HG02759 (cell line): ENCODE measurements around the gene GRM7.

Experiments used
- ATAC-seq: cut with Tn5 transposase; IDR thresholded peaks from one replicate; pipeline ENCODE4 v1.9.1; 2021; ENCODE audit warnings: mild to moderate bottlenecking, moderate library complexity; ENCODE audit not compliant: unreplicated experiment

Gene GRM7

DNA sequence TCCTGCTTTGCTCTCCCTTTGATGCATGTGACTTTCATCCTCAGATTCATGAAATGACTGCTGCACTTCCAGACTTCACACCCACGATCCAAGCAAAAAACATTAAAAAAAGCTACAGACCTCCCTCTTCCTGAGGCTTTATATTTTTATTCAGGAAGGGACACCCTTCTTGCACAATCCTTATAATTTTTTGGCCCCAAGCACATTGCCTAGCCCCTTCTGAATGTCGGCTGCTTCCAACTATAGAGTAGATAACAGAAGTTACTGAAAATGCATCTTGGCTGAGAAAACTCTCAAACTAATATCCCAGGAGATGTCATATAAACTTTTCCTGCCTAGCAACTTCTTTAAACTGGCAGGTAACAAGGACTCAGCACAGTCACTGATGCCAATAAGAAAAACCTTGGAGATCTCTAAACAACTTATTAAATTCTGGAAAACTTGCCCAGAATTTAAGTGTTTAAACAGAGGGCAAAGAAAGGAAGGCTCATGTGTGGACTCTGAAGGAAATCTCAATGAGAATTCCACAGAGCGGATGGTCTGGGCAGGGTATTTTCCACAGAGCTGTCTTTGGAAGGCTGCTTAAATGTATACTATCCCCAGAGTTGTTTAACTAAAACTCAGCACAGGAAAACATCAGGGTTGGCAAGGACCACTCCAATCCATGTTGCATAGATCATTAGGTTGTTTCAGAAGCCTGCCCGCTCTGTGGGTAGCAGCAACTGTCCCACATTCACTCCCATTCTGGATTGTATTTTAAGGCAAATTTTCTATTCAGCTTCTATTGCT is 893.9 kb downstream of the GRM7 start:
- ATAC-seq = no peak

DNA sequence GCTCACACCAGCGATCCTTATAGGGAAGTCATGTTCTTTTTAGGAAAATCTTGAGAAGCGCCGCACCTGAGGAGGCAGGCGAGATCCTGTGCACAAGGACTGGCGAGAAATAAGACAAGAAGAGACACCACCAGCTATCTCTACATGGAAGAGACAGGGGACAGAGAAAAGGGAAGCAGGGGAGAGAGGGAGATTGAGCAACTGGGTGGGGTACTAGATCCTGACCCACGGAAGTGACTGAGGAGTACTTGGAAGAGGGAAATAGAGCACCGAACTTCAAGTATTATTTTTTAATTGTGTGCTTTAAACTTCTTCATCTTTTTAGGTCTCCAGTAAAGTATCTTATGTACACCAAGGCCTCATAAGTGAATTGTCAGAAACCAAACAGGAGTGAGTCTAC is 898.7 kb downstream of the GRM7 start:
- ATAC-seq = no peak

DNA sequence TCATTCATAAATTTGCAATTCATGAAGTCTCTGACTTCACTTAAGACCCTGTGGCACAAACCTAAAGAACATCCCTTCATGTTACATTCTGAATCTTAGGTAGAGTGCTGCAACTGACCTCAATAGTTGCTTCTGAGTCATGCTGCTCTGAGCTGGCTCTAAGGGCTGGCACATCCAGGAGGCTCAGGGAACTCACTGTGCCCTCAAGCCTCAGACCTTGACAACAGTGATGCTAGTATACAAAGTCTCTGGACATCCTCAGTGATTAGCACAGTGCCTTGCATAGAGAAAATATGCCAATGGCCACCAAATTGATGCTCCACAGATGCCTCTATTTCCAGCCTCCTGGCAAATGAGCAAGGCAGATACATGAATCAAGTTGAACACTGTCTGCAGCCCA is 899.8 kb downstream of the GRM7 start:
- ATAC-seq = no peak

DNA sequence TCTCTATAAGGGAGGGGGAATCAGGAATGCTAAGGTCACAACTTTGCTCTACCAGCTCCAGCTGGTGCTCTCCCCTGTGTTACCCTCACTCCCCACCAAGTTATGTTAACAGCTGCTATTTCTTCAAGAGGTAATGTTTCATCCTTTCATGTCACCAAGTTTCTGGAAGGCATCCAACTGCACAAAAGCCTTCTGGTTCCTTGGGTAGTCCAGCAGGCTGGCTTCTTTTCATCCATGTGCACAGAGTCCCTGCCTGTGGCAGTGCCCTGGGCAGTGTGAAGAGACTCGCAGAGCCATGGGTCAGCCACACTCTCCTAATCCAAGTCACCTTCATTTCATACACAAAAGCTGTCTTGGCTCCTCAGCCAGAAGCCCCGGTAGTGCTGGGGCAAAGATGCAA is 903.2 kb downstream of the GRM7 start:
- no peak for ATAC-seq

DNA sequence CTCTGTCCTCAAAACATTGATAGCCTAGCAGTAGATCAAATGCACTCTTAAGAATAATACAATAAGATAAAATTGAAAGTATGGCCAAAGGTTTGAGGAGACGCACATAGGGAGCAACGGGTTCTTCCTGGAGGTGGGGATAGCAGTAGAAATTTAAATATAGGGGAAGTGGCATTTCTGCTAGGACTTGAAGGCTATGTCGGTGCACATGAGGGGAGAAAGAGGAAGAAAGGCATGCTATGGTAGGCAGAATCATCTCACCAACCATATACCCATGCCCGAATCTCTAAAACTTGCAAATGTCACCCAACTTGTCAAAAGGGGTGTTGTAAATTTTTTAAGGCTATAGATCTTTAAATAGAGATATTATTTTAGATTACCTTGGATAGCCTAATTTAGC is 905.6 kb downstream of the GRM7 start:
- no peak for ATAC-seq

DNA sequence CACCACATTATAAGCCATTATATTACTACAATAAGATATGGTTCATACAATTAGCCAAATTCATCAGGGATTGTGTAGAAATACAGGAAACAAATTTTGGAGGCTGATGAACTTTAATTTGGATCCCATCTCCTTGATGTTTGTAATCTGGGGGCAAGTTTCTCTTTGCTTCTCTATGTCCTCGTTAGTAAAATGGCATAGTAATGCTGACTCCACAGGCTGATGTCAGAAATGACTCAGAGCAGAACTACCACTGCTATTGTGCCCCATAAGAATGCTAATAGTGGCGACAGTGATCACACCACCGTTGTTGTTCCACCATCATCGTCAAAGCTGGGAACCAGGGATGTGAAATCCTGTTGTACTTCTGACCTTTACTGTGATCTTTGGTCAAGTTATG is 918.4 kb downstream of the GRM7 start:
- ATAC-seq = no peak

DNA sequence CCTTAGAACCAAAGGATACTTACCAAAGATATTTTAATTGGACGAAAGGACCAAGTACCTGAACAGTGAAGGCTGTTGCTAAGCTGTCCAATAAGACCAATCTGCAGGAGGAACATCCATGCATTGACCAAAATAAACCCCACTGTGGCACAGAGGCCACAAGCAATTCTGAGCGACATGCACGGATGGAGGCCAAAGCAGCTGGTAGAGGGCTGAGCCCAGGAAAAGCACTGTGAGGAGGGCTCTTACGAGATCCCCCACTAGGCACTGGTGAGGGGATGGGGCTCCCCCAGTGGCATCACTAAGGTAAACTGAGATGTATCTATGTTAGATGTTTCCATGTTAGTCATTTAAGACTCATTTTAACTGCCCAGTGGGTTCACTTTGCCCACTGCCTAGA is 920.5 kb downstream of the GRM7 start:
- no peak for ATAC-seq

DNA sequence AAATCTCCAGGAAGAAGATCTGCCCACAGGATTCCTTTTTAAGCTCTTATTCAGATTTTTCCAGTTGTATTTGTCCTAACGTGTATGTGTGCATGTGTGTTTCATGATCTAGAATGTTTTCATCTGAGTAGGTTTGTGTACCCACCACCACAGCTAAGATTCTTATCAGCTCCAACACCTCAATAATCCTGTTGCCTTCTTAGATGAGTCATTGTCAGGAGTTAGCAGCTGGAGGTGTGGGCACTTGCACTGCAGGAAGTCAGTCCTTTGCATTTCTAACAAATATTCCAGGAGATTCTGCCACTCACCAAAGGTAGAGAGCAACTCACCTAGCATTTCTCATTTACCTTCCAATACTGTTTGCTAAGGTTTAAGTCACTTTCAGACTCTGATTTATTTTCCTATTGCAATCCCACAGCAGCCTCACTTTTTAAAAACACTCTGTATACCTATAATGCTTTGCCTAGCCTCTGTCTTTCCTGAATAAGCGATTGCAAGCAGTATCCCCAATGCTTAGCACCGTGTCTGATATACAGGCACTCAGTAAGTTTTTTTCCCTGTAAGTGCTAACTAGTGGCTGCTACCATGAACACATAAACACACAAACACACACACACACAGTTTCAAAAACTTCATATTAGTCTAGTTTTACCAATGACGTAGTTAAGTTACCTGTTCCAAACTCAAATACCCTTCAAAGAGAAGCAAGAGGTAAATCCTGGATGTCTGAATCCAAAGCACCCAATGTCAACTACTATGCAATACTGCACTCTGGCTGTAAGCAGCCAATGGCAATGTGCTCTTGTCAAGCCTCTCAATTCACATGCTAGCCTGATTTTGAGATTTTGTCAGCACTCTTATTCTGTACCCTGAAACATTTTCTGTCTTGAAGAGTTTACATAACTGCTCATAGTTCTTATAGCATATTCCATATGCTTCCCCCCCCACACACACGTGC is 927.2 kb downstream of the GRM7 start:
- ATAC-seq = no peak

DNA sequence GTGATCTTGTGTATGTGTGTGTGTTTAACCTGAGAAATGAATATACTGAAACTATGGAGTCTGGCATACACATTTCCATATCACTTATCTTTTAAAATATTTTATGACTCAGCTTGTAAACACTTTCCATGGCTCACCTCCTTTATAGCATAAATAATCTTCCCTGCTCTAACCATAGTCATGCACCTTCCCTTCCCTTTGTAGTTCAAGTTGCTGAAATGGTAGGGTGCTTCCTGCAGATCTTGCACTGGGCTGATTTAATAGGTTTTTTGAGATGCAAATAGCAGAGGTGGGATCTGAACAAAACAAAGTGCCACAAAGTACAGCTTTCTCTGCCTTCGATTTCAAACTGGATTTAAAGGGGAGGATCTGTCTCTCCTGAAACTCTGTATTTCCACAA is 928.0 kb downstream of the GRM7 start:
- ATAC-seq = no peak

DNA sequence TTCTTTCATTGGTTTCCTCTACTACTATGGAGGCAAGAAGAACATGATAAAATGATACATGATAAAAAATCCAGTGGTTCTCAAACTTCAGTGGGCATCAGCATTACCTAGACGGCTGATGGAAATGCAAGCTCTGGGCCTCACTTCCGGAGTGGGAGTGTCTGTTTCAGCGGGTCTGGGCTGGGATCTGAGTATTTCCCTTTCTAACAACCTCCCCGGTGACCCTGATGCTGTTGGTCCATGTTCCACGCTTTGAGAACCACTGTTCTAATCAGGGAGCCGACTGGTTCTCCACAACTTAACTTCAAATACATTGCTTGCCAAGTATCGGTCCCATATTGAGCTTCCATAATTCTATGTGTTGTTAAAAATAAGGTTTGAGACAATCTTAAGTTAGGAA is 928.4 kb downstream of the GRM7 start:
- ATAC-seq = no peak

DNA sequence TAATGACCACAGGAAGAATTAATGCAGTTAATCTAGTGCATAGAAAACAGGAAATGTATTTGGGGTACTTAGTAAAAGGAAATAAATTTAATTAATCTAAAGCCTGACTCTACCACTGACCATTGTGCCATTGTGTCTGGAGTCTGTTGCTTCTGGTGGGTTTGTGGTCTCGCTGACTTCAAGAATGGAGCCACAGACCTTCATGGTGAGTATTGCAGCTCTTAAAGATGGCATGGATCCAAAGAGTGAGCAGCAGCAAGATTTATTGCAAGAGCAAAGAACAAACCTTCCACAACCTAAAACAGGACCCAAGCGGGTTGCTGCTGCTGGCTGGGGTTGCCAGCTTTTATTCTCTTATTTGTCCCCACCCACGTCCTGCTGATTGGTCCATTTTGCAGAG is 929.2 kb downstream of the GRM7 start:
- no peak for ATAC-seq
